IMR-90 (cell line): ENCODE data around the gene RNU6-1. TPM values are rescaled to one million over a fixed set of nuclear protein-coding genes. Genes with fewer than 3 reads are reported as not detected.

Experiments
- ATAC-seq: fragments of 200-7000 bp; cut with Tn5 transposase; 2 replicates; pipeline ENCODE4 v1.9.1; 2020; ENCODE audit warnings: low read depth, mild to moderate bottlenecking, moderate library complexity
- BruUV-seq: library from RNA; stranded (reverse); fragments of 400-500 nt; replicated peaks from 2 replicates; lab custom pipeline; 2021; lab: Mats Ljungman, UMichigan
- CTCF ChIA-PET: fragments of 300-600 bp; formaldehyde crosslinking; extraction: SDS; loops from one replicate; lab custom pipeline; 2021; ENCODE audit warnings: antibody characterized with exemption; lab: Yijun Ruan, JAX
- POLR2A ChIA-PET: fragments of 300-600 bp; sonication (Branson Sonifier 250); formaldehyde crosslinking; loops from one replicate; lab custom pipeline; 2022; ENCODE audit warnings: antibody characterized with exemption; ENCODE audit not compliant: unreplicated experiment; lab: Charles Lee
- DNase-seq: peaks from one replicate; pipeline ENCODE4 v3.0.0; 2013
- H2AFZ ChIP-seq: replicated peaks from 2 replicates; pipeline ENCODE3; 2013; ENCODE audit warnings: low read length, mild to moderate bottlenecking; ENCODE audit not compliant: poor library complexity
- H2AK5ac ChIP-seq: 2 replicates; pipeline ENCODE4 v1.6.1; 2013; ENCODE audit warnings: low read depth, low read length, inconsistent platforms
- H2AK9ac ChIP-seq: replicated peaks from 2 replicates; pipeline ENCODE3; 2013; ENCODE audit warnings: mild to moderate bottlenecking, low read depth, low read length, moderate library complexity; ENCODE audit not compliant: poor library complexity
- H2BK120ac ChIP-seq: 2 replicates; pipeline ENCODE4 v1.6.1; 2013; ENCODE audit warnings: low read depth, low read length, inconsistent platforms
- H2BK15ac ChIP-seq: 3 replicates; pipeline ENCODE4 v1.6.1; 2013; ENCODE audit warnings: low read depth, low read length, inconsistent platforms
- H2BK20ac ChIP-seq: 2 replicates; pipeline ENCODE4 v1.6.1; 2013; ENCODE audit warnings: low read depth, mild to moderate bottlenecking, inconsistent platforms, low read length, moderate library complexity
- H2BK5ac ChIP-seq: 2 replicates; pipeline ENCODE4 v1.6.1; 2013; ENCODE audit warnings: mild to moderate bottlenecking, low read depth, low read length, inconsistent platforms; ENCODE audit not compliant: poor library complexity, severe bottlenecking
- H3K14ac ChIP-seq: replicated peaks from 2 replicates; pipeline ENCODE4 v1.6.1; 2013; ENCODE audit warnings: low read depth, low read length, inconsistent platforms
- H3K18ac ChIP-seq: 2 replicates; pipeline ENCODE4 v1.6.1; 2013; ENCODE audit warnings: low read depth, low read length, control low read depth
- H3K23ac ChIP-seq: 2 replicates; pipeline ENCODE4 v1.6.1; 2013; ENCODE audit warnings: low read depth, low read length, inconsistent platforms
- H3K27ac ChIP-seq: 2 replicates; pipeline ENCODE4 v1.5.1; 2013; ENCODE audit warnings: mild to moderate bottlenecking, control low read depth, low read length; ENCODE audit not compliant: insufficient read depth
- H3K27me3 ChIP-seq: 2 replicates; pipeline ENCODE4 v1.6.1; 2013; ENCODE audit warnings: low read length; ENCODE audit not compliant: control insufficient read depth, insufficient read depth
- H3K36me3 ChIP-seq: 2 replicates; pipeline ENCODE4 v1.6.1; 2013; ENCODE audit warnings: low read length, mixed read lengths; ENCODE audit not compliant: control insufficient read depth, insufficient read depth
- H3K4ac ChIP-seq: 2 replicates; pipeline ENCODE4 v1.6.1; 2013; ENCODE audit warnings: low read depth, low read length, inconsistent platforms
- H3K4me1 ChIP-seq: 2 replicates; pipeline ENCODE4 v1.6.1; 2013; ENCODE audit warnings: low read length, mixed read lengths; ENCODE audit not compliant: control insufficient read depth, insufficient read depth
- H3K4me2 ChIP-seq: 2 replicates; pipeline ENCODE4 v1.6.1; 2013; ENCODE audit warnings: low read depth, mild to moderate bottlenecking, control low read depth, low read length, moderate library complexity
- H3K4me3 ChIP-seq: 2 replicates; pipeline ENCODE4 v1.5.1; 2013; ENCODE audit warnings: low read depth, mild to moderate bottlenecking, control low read depth, low read length, moderate library complexity; ENCODE audit not compliant: insufficient read depth
- H3K56ac ChIP-seq: 2 replicates; pipeline ENCODE4 v1.6.1; 2013; ENCODE audit warnings: low read length, inconsistent platforms; ENCODE audit not compliant: insufficient read depth; ENCODE audit errors: extremely low read depth
- H3K79me1 ChIP-seq, 2 experiments: 2 replicates each; pipeline ENCODE4 v1.6.1; 2013; ENCODE audit warnings: low read length in 2 of 2, inconsistent platforms in 1 of 2, low read depth in 1 of 2
- H3K9ac ChIP-seq: 2 replicates; pipeline ENCODE4 v1.6.1; 2013; ENCODE audit warnings: low read depth, low read length, control low read depth
- H3K9me1 ChIP-seq: 2 replicates; pipeline ENCODE4 v1.6.1; 2013; ENCODE audit warnings: low read length, inconsistent platforms; ENCODE audit not compliant: insufficient read depth
- H3K9me3 ChIP-seq: 2 replicates; pipeline ENCODE4 v1.6.1; 2013; ENCODE audit warnings: low read length; ENCODE audit not compliant: control insufficient read depth, insufficient read depth
- H4K20me1 ChIP-seq: 2 replicates; pipeline ENCODE4 v1.6.1; 2013; ENCODE audit warnings: low read length, inconsistent platforms; ENCODE audit not compliant: insufficient read depth
- H4K5ac ChIP-seq: 2 replicates; pipeline ENCODE4 v1.6.1; 2013; ENCODE audit warnings: mild to moderate bottlenecking, low read depth, low read length, control low read depth
- H4K8ac ChIP-seq, 2 experiments: 2 replicates each; pipeline ENCODE4 v1.6.1; 2013; ENCODE audit warnings: low read depth in 2 of 2, low read length in 2 of 2, control low read depth in 1 of 2, inconsistent platforms in 1 of 2
- H4K91ac ChIP-seq: 2 replicates; pipeline ENCODE4 v1.6.1; 2013; ENCODE audit warnings: low read depth, low read length, inconsistent platforms; ENCODE audit not compliant: insufficient read depth
- CTCF ChIP-seq: conservative IDR thresholded peaks from 2 replicates; pipeline ENCODE4 v1.5.1; 2012; ENCODE audit warnings: mild to moderate bottlenecking, low read depth, low read length, improper control_type of control experiment
- SMC3 ChIP-seq: fragments of 150-350 bp; IDR thresholded peaks from 2 replicates; pipeline ENCODE4 v1.6.1; 2016; ENCODE audit warnings: low read depth, mild to moderate bottlenecking, antibody characterized with exemption, low read length, moderate library complexity
- WGBS, 2 experiments: methylation state at CpG; one replicate each; pipeline versions ENCODE4 v1.1.5 to v1.1.7; 2013; ENCODE audit warnings: missing lambda C conversion rate in 2 of 2; ENCODE audit not compliant: insufficient read length in 1 of 2; ENCODE audit errors: extremely low coverage in 2 of 2; 5-methylcytosine and 5-hydroxymethylcytosine counted together
- dilution Hi-C: fragments of 300-500 bp; cut with HindIII; formaldehyde crosslinking; loops from one replicate; pipeline ENCODE4 v1.14.3; 2018; ENCODE audit warnings: low sequenced_read_pairs; ENCODE audit not compliant: unreplicated experiment
- in situ Hi-C: fragments of 300-500 bp; cut with MboI; formaldehyde crosslinking; loops from 3 replicates; pipeline ENCODE4 v1.14.3; 2019; ENCODE audit warnings: low sequenced_read_pairs, inconsistent platforms, mixed read lengths
- intact Hi-C: fragments of 100-400 bp; cut with micrococcal nuclease; formaldehyde crosslinking; loops from 2 replicates; pipeline ENCODE4 v1.10.0; 2022
- polyA plus RNA-seq, 3 experiments: library from polyadenylated mRNA; depleted of rRNA; stranded (reverse); fragments of >200 nt; gene quantifications; 2 replicates each; pipeline ENCODE4 v1.2.3, GENCODE V29; 2012; ENCODE audit warnings: low replicate concordance in 1 of 3
- total RNA-seq: library from RNA; depleted of rRNA; stranded (reverse); fragments of >200 nt; gene quantifications from 2 replicates; pipeline ENCODE4 v1.2.3, GENCODE V29; 2012

The RNU6-1 gene
- total and polyA plus RNA-seq, 2 of the 4 experiments (the other 2 are of a cell fraction), result not detected

GRCh38 chr15:67824197-67824968, 15.5 kb downstream of the RNU6-1 start:
- Histone ChIP-seq H2AK5ac (no peak overlapping the region), H3K79me1 (no peaks in the 10 kb centered on the region), H2AK9ac (no peak overlapping the region), H3K9me3 (peaks cover 21% of the 10 kb centered on the region), H2BK20ac (no peak overlapping the region), H3K18ac (no peak overlapping the region), H3K36me3 (no peaks in the 10 kb centered on the region), H2AFZ (no peak overlapping the region), H3K27ac (no peak overlapping the region), H4K91ac (no peak overlapping the region), H3K4me3 (no peak overlapping the region), H2BK5ac (no peak overlapping the region), H3K4ac (no peak overlapping the region), H4K20me1 (peaks cover 31% of the 10 kb centered on the region), H3K4me1 (peaks cover 3% of the 10 kb centered on the region; the same call in 1 of the 2 replicates), H3K14ac (no peak overlapping the region), H2BK120ac (no peak overlapping the region), H3K27me3 (peaks cover 94% of the 10 kb centered on the region), H3K4me2 (no peak overlapping the region), H3K56ac (no peak overlapping the region), H3K9me1 (no peaks in the 10 kb centered on the region; the same call in 1 of the 2 replicates), H3K23ac (no peak overlapping the region; the same call in 1 of the 2 replicates), H4K5ac (no peak overlapping the region), H3K9ac (no peak overlapping the region), H4K8ac (no peak overlapping the region), H2BK15ac (no peak overlapping the region)
- no peak for DNase-seq
- CTCF ChIA-PET, result no interaction called here
- in situ Hi-C loops (no loop called here), dilution Hi-C loops (no loop called here), intact Hi-C loops (no loop called here)
- no peak for TF ChIP-seq SMC3
- no peak for TF ChIP-seq CTCF
- no TSS peak for BruUV-seq
- POLR2A ChIA-PET, result no interaction called here
- 2% methylated on average over 7 of the region's 21 CpGs; no CpG with 5 or more reads in 1 of the 2 experiments for WGBS, 2 experiments
- no peak for ATAC-seq
